ENCODE measurements around the gene RAB3GAP2.
A peak's percentile ranks its signal among the peaks of the same experiment; 100 is the strongest.

Gene RAB3GAP2, protein sequence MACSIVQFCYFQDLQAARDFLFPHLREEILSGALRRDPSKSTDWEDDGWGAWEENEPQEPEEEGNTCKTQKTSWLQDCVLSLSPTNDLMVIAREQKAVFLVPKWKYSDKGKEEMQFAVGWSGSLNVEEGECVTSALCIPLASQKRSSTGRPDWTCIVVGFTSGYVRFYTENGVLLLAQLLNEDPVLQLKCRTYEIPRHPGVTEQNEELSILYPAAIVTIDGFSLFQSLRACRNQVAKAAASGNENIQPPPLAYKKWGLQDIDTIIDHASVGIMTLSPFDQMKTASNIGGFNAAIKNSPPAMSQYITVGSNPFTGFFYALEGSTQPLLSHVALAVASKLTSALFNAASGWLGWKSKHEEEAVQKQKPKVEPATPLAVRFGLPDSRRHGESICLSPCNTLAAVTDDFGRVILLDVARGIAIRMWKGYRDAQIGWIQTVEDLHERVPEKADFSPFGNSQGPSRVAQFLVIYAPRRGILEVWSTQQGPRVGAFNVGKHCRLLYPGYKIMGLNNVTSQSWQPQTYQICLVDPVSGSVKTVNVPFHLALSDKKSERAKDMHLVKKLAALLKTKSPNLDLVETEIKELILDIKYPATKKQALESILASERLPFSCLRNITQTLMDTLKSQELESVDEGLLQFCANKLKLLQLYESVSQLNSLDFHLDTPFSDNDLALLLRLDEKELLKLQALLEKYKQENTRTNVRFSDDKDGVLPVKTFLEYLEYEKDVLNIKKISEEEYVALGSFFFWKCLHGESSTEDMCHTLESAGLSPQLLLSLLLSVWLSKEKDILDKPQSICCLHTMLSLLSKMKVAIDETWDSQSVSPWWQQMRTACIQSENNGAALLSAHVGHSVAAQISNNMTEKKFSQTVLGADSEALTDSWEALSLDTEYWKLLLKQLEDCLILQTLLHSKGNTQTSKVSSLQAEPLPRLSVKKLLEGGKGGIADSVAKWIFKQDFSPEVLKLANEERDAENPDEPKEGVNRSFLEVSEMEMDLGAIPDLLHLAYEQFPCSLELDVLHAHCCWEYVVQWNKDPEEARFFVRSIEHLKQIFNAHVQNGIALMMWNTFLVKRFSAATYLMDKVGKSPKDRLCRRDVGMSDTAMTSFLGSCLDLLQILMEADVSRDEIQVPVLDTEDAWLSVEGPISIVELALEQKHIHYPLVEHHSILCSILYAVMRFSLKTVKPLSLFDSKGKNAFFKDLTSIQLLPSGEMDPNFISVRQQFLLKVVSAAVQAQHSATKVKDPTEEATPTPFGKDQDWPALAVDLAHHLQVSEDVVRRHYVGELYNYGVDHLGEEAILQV (N-terminal part only)
- long read RNA-seq, partial matches to known transcripts = 38 of 85 reads
- long read RNA-seq, other reads (novel, unspliced or antisense) = 45 of 85 reads

DNA sequence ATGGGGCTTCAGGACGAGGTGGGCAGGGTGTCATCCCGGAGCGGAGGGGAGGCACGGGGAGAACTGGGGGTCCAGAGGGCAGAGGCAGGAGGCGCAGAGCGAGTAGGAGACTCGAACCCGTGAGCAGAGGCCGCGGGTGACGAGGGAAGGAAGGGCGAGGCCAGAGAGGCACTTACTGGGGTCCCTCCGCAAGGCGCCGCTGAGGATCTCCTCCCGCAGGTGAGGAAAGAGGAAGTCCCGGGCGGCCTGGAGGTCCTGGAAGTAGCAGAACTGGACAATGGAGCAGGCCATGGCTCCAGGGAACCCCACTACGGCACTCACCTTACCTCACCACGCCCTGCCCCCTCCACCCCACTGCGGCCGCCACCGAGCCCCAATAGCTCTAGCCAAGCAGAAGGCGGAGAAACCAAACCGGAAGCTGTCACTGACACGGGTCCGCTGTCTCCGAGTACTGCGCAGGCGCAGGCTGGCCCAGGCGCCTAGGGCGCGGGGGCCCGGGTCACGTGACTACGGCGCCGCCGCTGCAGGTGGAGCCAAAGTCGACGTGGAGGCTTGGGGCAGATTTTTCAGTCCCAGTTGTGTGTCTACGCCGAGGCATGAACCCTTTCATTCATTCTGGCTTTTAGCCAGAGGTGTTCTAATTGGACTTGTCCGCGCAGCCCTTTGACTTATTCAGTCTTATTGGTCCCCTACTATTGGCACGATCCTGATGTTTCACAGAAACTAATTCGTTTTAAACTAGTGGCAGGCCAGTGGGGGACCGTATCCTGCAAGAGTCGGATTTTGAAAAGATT lies at the start of gene RAB3GAP2:
TSS of gene RAB3GAP2 (minus strand) at position 407 of the 794 bp plus-strand sequence. CDS start at position 291, 116 bp downstream.
- TF ChIP-seq POLR2AphosphoS5 (IDR thresholded peaks at IDR 0.05; ENCODE audit: low read depth) = peak; percentile 83
- TF ChIP-seq, protein P1, sequence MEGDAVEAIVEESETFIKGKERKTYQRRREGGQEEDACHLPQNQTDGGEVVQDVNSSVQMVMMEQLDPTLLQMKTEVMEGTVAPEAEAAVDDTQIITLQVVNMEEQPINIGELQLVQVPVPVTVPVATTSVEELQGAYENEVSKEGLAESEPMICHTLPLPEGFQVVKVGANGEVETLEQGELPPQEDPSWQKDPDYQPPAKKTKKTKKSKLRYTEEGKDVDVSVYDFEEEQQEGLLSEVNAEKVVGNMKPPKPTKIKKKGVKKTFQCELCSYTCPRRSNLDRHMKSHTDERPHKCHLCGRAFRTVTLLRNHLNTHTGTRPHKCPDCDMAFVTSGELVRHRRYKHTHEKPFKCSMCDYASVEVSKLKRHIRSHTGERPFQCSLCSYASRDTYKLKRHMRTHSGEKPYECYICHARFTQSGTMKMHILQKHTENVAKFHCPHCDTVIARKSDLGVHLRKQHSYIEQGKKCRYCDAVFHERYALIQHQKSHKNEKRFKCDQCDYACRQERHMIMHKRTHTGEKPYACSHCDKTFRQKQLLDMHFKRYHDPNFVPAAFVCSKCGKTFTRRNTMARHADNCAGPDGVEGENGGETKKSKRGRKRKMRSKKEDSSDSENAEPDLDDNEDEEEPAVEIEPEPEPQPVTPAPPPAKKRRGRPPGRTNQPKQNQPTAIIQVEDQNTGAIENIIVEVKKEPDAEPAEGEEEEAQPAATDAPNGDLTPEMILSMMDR (IDR thresholded peaks at IDR 0.05; ENCODE audit: insufficient read depth, low read length) = no peak
- TF ChIP-seq SPI1 (IDR thresholded peaks at IDR 0.05; ENCODE audit: borderline replicate concordance, low read depth) = peak; percentile 81
- TF ChIP-seq, protein P2, sequence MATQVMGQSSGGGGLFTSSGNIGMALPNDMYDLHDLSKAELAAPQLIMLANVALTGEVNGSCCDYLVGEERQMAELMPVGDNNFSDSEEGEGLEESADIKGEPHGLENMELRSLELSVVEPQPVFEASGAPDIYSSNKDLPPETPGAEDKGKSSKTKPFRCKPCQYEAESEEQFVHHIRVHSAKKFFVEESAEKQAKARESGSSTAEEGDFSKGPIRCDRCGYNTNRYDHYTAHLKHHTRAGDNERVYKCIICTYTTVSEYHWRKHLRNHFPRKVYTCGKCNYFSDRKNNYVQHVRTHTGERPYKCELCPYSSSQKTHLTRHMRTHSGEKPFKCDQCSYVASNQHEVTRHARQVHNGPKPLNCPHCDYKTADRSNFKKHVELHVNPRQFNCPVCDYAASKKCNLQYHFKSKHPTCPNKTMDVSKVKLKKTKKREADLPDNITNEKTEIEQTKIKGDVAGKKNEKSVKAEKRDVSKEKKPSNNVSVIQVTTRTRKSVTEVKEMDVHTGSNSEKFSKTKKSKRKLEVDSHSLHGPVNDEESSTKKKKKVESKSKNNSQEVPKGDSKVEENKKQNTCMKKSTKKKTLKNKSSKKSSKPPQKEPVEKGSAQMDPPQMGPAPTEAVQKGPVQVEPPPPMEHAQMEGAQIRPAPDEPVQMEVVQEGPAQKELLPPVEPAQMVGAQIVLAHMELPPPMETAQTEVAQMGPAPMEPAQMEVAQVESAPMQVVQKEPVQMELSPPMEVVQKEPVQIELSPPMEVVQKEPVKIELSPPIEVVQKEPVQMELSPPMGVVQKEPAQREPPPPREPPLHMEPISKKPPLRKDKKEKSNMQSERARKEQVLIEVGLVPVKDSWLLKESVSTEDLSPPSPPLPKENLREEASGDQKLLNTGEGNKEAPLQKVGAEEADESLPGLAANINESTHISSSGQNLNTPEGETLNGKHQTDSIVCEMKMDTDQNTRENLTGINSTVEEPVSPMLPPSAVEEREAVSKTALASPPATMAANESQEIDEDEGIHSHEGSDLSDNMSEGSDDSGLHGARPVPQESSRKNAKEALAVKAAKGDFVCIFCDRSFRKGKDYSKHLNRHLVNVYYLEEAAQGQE (IDR thresholded peaks at IDR 0.05; ENCODE audit: insufficient replicate concordance, low read depth) = no peak
- peak; percentile 62 for TF ChIP-seq GABPA (IDR thresholded peaks at IDR 0.05; ENCODE audit: low read depth)
- Histone ChIP-seq H3K27me3 (ENCODE audit: insufficient read depth, poor library complexity, severe bottlenecking) (no peaks in the 10 kb centered on the region), H3K4me3 (replicated peaks; ENCODE audit: insufficient read depth, low read length) (peak within 1 kb of the TSS; percentile 79), H3K27ac (replicated peaks) (peak within 1 kb of the TSS; percentile 87)
- DNase-seq (ENCODE audit: low read depth in 1 of 2, low spot score in 1 of 2) = peak; percentile 95 to 97

DNA sequence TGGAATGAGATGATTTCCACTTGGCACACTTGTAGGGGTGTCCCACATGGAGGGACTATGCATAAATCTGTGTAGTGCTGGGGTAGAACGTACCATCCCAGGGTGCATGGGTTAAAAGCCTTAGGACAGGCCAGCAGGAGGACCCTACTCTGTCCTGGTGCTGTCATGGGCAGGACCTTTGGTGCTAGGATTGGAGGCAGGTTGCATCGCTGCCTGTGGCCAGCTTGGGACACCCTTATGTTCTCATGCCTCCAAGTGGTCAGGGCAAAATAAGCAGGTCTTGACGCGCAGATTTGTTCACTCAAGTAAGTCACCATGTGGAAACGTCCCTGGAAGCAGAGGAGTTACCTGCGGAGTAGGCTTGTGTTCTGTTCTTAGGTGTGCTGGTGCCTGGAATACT lies 49.5 kb upstream of the RAB3GAP2 start:
- H3K27me3 ChIP-seq (ENCODE audit: insufficient read depth, poor library complexity, severe bottlenecking) = no peaks in the 10 kb centered on the region
- H3K4me3 ChIP-seq (replicated peaks; ENCODE audit: insufficient read depth, low read length) = no peak overlapping the region
- no peak for TF ChIP-seq POLR2AphosphoS5 (IDR thresholded peaks at IDR 0.05; ENCODE audit: low read depth)
- TF ChIP-seq, protein P2 (IDR thresholded peaks at IDR 0.05; ENCODE audit: insufficient replicate concordance, low read depth) = no peak
- TF ChIP-seq SPI1 (IDR thresholded peaks at IDR 0.05; ENCODE audit: borderline replicate concordance, low read depth) = no peak
- no peak for TF ChIP-seq GABPA (IDR thresholded peaks at IDR 0.05; ENCODE audit: low read depth)
- TF ChIP-seq, protein P1 (IDR thresholded peaks at IDR 0.05; ENCODE audit: insufficient read depth, low read length) = no peak
- H3K27ac ChIP-seq (replicated peaks) = no peak overlapping the region
- no peak for DNase-seq (ENCODE audit: low read depth in 1 of 2, low spot score in 1 of 2)

DNA sequence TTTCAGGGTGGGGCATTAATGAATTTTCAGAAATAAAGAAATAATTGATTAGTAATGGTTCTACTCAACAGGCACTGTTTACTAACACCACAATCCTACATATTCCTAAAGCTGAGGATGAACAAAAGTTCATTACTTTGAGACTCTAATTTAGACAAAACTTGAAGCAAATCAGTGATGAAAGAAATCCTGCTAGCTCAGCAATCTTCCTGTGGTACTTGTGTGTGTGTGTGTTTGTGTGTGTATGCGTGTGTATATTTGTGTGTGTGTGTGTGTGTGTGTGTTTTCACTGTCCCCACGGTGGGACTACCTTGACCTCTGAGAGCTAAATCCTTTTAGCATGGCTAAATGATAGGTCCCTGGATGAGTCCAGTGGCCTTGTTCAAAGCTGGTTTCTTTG lies 48.5 kb upstream of the RAB3GAP2 start:
- DNase-seq (ENCODE audit: low read depth in 1 of 2, low spot score in 1 of 2) = no peak
- no peak for TF ChIP-seq SPI1 (IDR thresholded peaks at IDR 0.05; ENCODE audit: borderline replicate concordance, low read depth)
- TF ChIP-seq, protein P2 (IDR thresholded peaks at IDR 0.05; ENCODE audit: insufficient replicate concordance, low read depth) = no peak
- TF ChIP-seq, protein P1 (IDR thresholded peaks at IDR 0.05; ENCODE audit: insufficient read depth, low read length) = no peak
- no peak for TF ChIP-seq GABPA (IDR thresholded peaks at IDR 0.05; ENCODE audit: low read depth)
- H3K27ac ChIP-seq (replicated peaks) = no peak overlapping the region
- no peaks in the 10 kb centered on the region for H3K27me3 ChIP-seq (ENCODE audit: insufficient read depth, poor library complexity, severe bottlenecking)
- no peak overlapping the region for H3K4me3 ChIP-seq (replicated peaks; ENCODE audit: insufficient read depth, low read length)
